Lung (tissue), 12 donors: ENCODE data around the gene RGS16. TPM values are rescaled to one million over a fixed set of nuclear protein-coding genes. Genes with fewer than 3 reads are reported as not detected.

ENCODE experiments used
- ATAC-seq: fragments of 200-7000 bp; cut with Tn5 transposase; one replicate; pipeline ENCODE4 v1.9.1; 2020; ENCODE audit warnings: moderate number of reproducible peaks; ENCODE audit not compliant: insufficient read depth, low FRiP score
- DNase-seq, 3 donors: peaks; one replicate each; pipeline ENCODE4 v3.0.0-alpha.2; 2013 to 2017
- H3K27ac ChIP-seq, 2 donors: one replicate each; pipeline ENCODE4 v1.5.1; 2013; ENCODE audit warnings: mild to moderate bottlenecking in 2 of 2, moderate library complexity in 2 of 2, control low read depth in 1 of 2, inconsistent platforms in 1 of 2, low read depth in 1 of 2, low read length in 1 of 2
- H3K27me3 ChIP-seq, 3 donors: one replicate each; pipeline ENCODE4 v1.5.1; 2013; ENCODE audit warnings: low read length in 2 of 3; ENCODE audit not compliant: control insufficient read depth in 3 of 3, insufficient read depth in 3 of 3
- H3K36me3 ChIP-seq, 4 donors: one replicate each; pipeline ENCODE4 v1.5.1; 2013; ENCODE audit warnings: low read length in 4 of 4, mild to moderate bottlenecking in 1 of 4, moderate library complexity in 1 of 4; ENCODE audit not compliant: control insufficient read depth in 4 of 4, insufficient read depth in 4 of 4
- H3K4me1 ChIP-seq, 5 donors: one replicate each; pipeline ENCODE4 v1.5.1; 2013; ENCODE audit warnings: low read length in 5 of 5, mild to moderate bottlenecking in 2 of 5, moderate library complexity in 1 of 5; ENCODE audit not compliant: control insufficient read depth in 5 of 5, insufficient read depth in 5 of 5
- H3K4me3 ChIP-seq: one replicate; pipeline ENCODE4 v1.5.1; 2013; ENCODE audit warnings: mild to moderate bottlenecking, control low read depth, moderate library complexity
- H3K9ac ChIP-seq, 2 donors: one replicate each; pipeline ENCODE4 v1.5.1; 2013; ENCODE audit warnings: low read length in 2 of 2, control low read depth in 1 of 2; ENCODE audit not compliant: insufficient read depth in 1 of 2
- H3K9me3 ChIP-seq, 4 donors: one replicate each; pipeline ENCODE4 v1.5.1; 2013; ENCODE audit warnings: low read length in 3 of 4, mild to moderate bottlenecking in 1 of 4, moderate library complexity in 1 of 4; ENCODE audit not compliant: control insufficient read depth in 4 of 4, insufficient read depth in 3 of 4
- CTCF ChIP-seq: IDR thresholded peaks from 2 replicates; pipeline ENCODE4 v1.5.1; 2012; ENCODE audit warnings: mild to moderate bottlenecking; ENCODE audit errors: control extremely low read depth, extremely low read depth
- WGBS, 2 donors: extraction: QIAGEN DNeasy Blood & Tissue Kit; methylation state at CpG; one replicate each; pipeline ENCODE4 v1.1.7; 2013; 5-methylcytosine and 5-hydroxymethylcytosine counted together
- polyA plus RNA-seq, 2 donors: library from polyadenylated mRNA; stranded (reverse); fragments of 200-250 nt; gene quantifications; one replicate each; pipeline ENCODE4 v1.2.1, GENCODE V29; 2013
- total RNA-seq, 2 donors: library from RNA; depleted of rRNA in 1 of 2; stranded (reverse); fragments of >200 nt in 1 of 2; gene quantifications; one replicate each; pipeline ENCODE4 v1.2.1, GENCODE V29; 2014 to 2021
- donor health status: control.
- donor health status: control.
- donor health status: Bipolar disorder and iron deficiency.
- donor health status: healthy.
- donor health status: DM: yes; HTN: yes; CAD: no.

Gene RGS16
- total and polyA plus RNA-seq, 4 donors, result 12.3 to 26.6 (median 15.0) TPM

- Histone ChIP-seq H3K4me3 (no peak overlapping the region), H3K9me3 (no peaks in the 10 kb centered on the region), H3K36me3 (no peaks in the 10 kb centered on the region), H3K9ac (no peak overlapping the region), H3K27me3 (no peaks in the 10 kb centered on the region), H3K4me1 (peaks cover 0 to 9% (median 3%) of the 10 kb centered on the region in 5 donors), H3K27ac (peak overlapping the region in 1 of 2 donors; percentile 98)
- DNase-seq (no peak), ATAC-seq (no peak)
- WGBS, 2 donors, result 88 to 96% methylated on average over 3 of the region's 3 CpGs
- TF ChIP-seq CTCF, result no peak
These were observed 14.7 kb downstream of the RGS16 start for GRCh38 chr1:182589520-182589919.

GRCh38 chr1:182588500-182589396, 15.4 kb downstream of the RGS16 start, which contains the start of gene RNASEL:
Gene RNASEL (minus strand): TSS chr1:182589256. CDS start chr1:182586806, 2,450 bp downstream.
- no peaks in the 10 kb centered on the region for H3K9me3 ChIP-seq
- H3K27ac ChIP-seq, result peak within 1 kb of the TSS; percentile 72 to 98
- H3K27me3 ChIP-seq, result no peaks in the 10 kb centered on the region
- peak; percentile 91 for ATAC-seq
- 3 to 5% methylated on average over 20 of the region's 20 CpGs for WGBS, 2 donors
- DNase-seq, result peak; percentile 81 to 85 (median 84)
- TF ChIP-seq CTCF, result no peak
- no peaks in the 10 kb centered on the region for H3K36me3 ChIP-seq
- H3K4me1 ChIP-seq, result peaks cover 0 to 9% (median 3%) of the 10 kb centered on the region in 5 donors
- H3K4me3 ChIP-seq, result peak within 1 kb of the TSS; percentile 69
- H3K9ac ChIP-seq, result peak within 1 kb of the TSS; percentile 89 to 98

DNA sequence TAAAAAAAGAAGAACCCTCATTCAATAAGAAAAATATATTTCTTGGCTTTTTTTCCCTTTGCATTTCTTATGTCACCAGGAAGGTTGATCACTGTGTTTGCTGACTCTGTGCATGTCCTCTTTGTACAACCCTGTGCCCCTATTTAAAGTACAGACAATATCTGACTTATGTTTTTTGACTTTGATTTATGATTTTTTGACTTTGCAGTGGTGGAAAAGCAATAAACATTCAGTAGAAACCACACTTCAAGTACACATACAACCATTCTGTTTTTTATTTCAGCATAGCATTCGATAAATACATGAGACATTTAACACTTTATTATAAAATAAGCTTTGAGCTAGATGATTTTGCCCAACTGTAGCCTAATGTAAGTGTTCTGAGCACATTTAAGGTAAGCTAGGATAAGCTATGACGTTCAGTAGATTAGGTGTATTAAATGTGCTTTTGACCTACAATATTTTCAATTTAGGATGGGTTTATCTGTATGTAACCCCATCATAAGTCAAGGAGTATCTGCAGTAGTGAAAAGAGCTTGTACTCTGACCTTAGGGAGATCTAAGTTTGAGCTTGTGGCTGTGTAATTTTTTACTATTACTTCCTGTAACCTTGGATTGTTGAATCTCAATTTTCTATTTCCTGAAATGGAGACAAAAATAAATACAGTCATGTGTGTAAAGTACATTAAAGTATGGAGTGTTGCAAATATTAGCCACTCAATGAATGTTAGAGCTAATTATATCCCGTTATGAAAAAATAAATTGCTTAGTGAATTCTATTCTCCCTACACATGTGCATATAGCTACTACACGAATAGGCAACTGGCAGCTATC, 16.3 kb downstream of the RGS16 start:
- Histone ChIP-seq H3K27ac (no peak overlapping the region), H3K36me3 (no peaks in the 10 kb centered on the region), H3K9me3 (no peaks in the 10 kb centered on the region), H3K4me3 (no peak overlapping the region), H3K4me1 (peaks cover 0 to 9% (median 3%) of the 10 kb centered on the region in 5 donors), H3K9ac (peak overlapping the region in 1 of 2 donors; percentile 98), H3K27me3 (no peaks in the 10 kb centered on the region)
- no peak for DNase-seq
- 44 to 64% methylated on average over 4 of the region's 4 CpGs for WGBS, 2 donors
- no peak for TF ChIP-seq CTCF
- no peak for ATAC-seq
